GM21717 (cell line): ENCODE measurements around the gene RFC5.
"Not testable (repeated sequence)": the region's sequence is repeated elsewhere in the genome, so short reads cannot be mapped to it uniquely, and the experiment has no call there.

Experiments
- ATAC-seq: cut with Tn5 transposase; IDR thresholded peaks from one replicate; pipeline ENCODE4 v1.9.1; 2021; ENCODE audit warnings: mild to moderate bottlenecking, moderate library complexity; ENCODE audit not compliant: unreplicated experiment

RFC5 gene

GRCh38 chr12:118016424-118017264 is at the start of gene RFC5:
Gene RFC5, plus strand, starts transcription at chr12:118016703. Its CDS starts 125 bp downstream, at chr12:118016828.
- peak; percentile 99 for ATAC-seq

GRCh38 chr12:117967043-117967442 is 49.5 kb upstream of the RFC5 start:
- no peak for ATAC-seq

GRCh38 chr12:117967512-117967911 is 49.0 kb upstream of the RFC5 start:
- ATAC-seq: no peak

GRCh38 chr12:117968151-117968789 is 48.2 kb upstream of the RFC5 start:
- ATAC-seq: no peak

- ATAC-seq: peak; percentile 70
These were observed 47.5 kb upstream of the RFC5 start, which contains the start of gene KSR2 for GRCh38 chr12:117968826-117969659. Gene KSR2, minus strand, starts transcription at chr12:117968990. Its CDS starts 735 bp downstream, at chr12:117968255.

GRCh38 chr12:117970334-117970733 is 46.2 kb upstream of the RFC5 start:
- ATAC-seq: no peak

GRCh38 chr12:117972301-117972700 is 44.2 kb upstream of the RFC5 start:
- ATAC-seq: no peak

GRCh38 chr12:117975006-117975405 is 41.5 kb upstream of the RFC5 start:
- ATAC-seq: no peak

- ATAC-seq: no peak
These were observed 39.1 kb upstream of the RFC5 start for GRCh38 chr12:117977373-117977772.

- no peak for ATAC-seq
These were observed 35.9 kb upstream of the RFC5 start for GRCh38 chr12:117980616-117981015.

- no peak for ATAC-seq
These were observed 35.2 kb upstream of the RFC5 start for GRCh38 chr12:117981267-117981666.

- ATAC-seq: no peak
These were observed 31.3 kb upstream of the RFC5 start for GRCh38 chr12:117985182-117985581.

- ATAC-seq: no peak
These were observed 29.6 kb upstream of the RFC5 start for GRCh38 chr12:117986705-117987469.

- no peak for ATAC-seq
These were observed 21.7 kb upstream of the RFC5 start for GRCh38 chr12:117994551-117995438.

- ATAC-seq: no peak
These were observed 17.8 kb upstream of the RFC5 start for GRCh38 chr12:117998719-117999118.

- ATAC-seq: not testable (repeated sequence)
These were observed 16.7 kb upstream of the RFC5 start for GRCh38 chr12:117999806-118000205.

GRCh38 chr12:118010903-118011302 is 5.6 kb upstream of the RFC5 start:
- no peak for ATAC-seq

- no peak for ATAC-seq
These were observed 5.1 kb upstream of the RFC5 start for GRCh38 chr12:118011377-118011776.

- no peak for ATAC-seq
These were observed 4.5 kb upstream of the RFC5 start for GRCh38 chr12:118011961-118012360.

- no peak for ATAC-seq
These were observed 3.2 kb upstream of the RFC5 start for GRCh38 chr12:118013283-118013682.
